RCC 7860 (cell line): ENCODE data around the gene TMBIM4.

Experiments used
- DNase-seq: peaks from one replicate; pipeline ENCODE4 v3.0.0-alpha.2; 2015; ENCODE audit warnings: low spot score
- FAIRE-seq: peaks from 2 replicates; lab custom pipeline; 2012; peaks lifted over from hg19 to GRCh38; lab: Jason Lieb, UNC

The TMBIM4 gene

DNA sequence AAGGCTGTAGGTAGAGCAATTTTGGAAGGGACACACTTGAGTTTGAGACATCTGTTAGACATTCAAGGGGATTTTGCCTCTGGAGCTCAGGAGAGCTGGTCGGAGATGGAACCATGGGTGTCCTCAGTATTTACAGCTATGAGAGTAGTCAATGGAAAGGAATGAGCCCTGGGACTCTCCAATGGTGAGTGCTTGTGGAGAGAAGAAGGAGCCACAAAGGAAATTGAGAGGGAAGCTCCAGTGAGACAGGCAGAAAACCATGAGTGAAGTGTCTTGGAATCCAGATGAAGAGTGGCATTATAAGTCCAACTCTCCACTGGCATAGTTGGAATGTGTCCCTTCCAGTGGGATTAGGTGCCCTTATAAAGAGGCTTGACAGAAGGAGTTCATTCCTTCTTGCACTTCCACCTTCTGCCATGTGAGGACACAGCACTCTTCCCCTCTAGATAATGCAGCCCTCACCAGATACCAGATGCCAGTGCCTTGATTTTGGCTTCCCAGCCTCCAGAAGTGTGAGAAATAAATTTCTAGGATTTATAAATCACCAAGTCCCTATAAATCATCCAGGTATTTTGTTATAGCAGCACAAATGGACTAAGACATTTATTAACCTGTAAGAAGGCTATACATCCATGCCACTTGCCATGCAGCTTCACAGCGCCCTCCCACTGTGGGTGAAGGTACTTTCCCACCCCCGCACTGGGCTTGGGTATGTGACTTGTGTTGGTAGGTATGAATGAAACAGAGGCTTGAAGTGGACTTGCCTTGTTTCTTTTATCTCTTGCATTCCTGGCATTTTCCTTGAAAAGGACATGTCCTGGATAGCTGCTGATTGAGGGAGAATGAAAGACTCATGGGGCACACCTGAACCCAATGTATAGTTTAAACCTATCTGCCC is 66.5 kb downstream of the TMBIM4 start:
- DNase-seq (no peak), FAIRE-seq (no peak)

GRCh38 chr12:66092559-66093269 is 77.1 kb downstream of the TMBIM4 start:
- FAIRE-seq (no peak), DNase-seq (peak; percentile 37)

DNA sequence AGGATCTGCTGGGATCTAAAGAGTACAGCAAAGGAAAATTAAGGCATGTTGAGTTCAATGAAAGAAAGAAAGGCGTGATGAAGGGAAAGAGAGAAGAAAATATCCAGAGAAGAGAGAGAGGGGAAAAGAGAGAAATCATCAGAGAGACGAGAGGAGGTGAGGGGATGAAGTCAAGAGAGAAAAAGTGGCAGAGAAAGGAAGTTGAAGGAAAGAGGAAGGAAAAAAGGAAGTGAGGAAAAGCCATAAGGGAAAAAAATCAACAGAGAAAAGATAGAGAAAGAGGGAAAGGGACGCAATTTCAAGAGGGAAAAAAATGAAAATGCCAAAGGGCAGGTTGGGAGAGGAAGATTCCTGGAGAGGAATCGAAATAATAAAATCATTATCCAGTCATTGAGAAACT is 79.6 kb downstream of the TMBIM4 start:
- DNase-seq = no peak
- no peak for FAIRE-seq

DNA sequence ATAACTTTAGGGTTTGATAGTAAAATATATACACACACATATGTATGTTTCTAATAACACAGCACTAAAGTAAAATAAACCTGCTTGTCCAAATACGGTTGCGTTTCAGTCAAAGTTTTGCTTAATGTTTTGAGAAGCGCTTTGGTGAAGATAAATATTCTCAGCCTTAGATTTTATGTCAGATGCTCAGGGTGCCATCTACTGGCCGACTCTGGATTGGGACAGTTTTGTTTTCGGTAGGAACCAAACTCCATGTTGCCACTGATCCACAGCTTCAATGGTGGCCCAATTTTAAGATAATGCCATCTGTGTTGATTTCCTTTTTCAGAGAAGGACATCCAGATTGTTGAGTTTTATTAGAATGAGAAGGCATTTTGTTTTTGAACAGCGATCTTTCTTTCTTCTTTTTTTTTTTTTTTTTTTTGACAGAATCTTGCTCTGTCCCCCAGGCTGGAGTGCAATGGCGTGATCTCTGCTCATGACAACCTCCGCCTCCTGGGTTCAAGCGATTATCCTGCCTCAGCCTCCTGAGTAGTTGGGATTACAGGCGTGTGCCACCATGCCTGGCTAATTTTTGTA is 82.3 kb downstream of the TMBIM4 start:
- DNase-seq (peak; percentile 49), FAIRE-seq (peak; percentile 53)

GRCh38 chr12:66085998-66086397 is 83.8 kb downstream of the TMBIM4 start:
- FAIRE-seq (no peak), DNase-seq (no peak)
